Measurements from ENCODE around the gene DAGLB.

DAGLB gene

DNA sequence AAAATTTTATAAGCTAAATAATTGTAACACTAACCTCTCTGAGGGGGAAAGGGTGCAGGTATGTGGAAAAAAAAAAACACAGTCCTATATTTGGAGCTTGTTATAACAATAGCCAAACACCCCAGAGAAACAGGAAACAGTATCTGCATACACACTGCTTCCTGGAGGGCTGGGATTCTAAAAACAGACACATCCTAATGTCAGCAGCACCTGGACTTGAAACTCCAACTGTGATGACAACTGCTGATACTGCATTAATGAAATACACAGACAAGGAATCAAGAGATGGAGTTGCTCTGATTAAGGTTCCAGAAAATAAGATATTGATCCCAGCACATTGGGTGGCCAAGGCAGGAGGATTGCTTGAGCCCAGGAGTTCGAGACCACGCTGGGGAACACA is 9.3 kb downstream of the DAGLB start:
- in situ Hi-C loops (cut with MboI; ENCODE audit: low pct_unique_long_range_greater_than_20kb, low sequenced_read_pairs, unreplicated experiment), result no loop called here
- TF ChIP-seq, protein P1, sequence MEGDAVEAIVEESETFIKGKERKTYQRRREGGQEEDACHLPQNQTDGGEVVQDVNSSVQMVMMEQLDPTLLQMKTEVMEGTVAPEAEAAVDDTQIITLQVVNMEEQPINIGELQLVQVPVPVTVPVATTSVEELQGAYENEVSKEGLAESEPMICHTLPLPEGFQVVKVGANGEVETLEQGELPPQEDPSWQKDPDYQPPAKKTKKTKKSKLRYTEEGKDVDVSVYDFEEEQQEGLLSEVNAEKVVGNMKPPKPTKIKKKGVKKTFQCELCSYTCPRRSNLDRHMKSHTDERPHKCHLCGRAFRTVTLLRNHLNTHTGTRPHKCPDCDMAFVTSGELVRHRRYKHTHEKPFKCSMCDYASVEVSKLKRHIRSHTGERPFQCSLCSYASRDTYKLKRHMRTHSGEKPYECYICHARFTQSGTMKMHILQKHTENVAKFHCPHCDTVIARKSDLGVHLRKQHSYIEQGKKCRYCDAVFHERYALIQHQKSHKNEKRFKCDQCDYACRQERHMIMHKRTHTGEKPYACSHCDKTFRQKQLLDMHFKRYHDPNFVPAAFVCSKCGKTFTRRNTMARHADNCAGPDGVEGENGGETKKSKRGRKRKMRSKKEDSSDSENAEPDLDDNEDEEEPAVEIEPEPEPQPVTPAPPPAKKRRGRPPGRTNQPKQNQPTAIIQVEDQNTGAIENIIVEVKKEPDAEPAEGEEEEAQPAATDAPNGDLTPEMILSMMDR (IDR thresholded peaks at IDR 0.05; ENCODE audit: extremely low read depth, insufficient read depth, missing control alignments), result no peak
- DNase-seq (ENCODE audit: low spot score), result no peak

DNA sequence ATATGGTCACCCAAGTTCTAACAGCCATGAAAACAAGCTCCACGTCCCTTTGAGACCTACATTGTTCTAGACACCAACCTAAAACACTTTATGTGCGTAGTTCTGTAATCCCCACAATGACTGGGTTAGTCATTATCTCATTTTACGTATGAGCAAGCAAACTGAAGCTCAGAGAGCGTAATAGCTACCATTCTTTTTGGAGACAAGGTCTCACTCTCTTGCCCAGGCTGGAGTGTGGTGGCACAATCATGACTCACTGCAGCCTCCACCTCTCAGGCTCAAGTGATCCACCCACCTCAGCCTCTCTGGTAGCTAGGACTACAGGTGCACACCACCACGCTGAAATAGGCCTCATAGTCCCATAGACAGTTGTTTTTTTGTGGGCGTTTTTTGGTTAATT is 10.5 kb downstream of the DAGLB start:
- TF ChIP-seq, protein P1 (IDR thresholded peaks at IDR 0.05; ENCODE audit: extremely low read depth, insufficient read depth, missing control alignments), result no peak
- in situ Hi-C loops (cut with MboI; ENCODE audit: low pct_unique_long_range_greater_than_20kb, low sequenced_read_pairs, unreplicated experiment), result no loop called here
- no peak for DNase-seq (ENCODE audit: low spot score)

DNA sequence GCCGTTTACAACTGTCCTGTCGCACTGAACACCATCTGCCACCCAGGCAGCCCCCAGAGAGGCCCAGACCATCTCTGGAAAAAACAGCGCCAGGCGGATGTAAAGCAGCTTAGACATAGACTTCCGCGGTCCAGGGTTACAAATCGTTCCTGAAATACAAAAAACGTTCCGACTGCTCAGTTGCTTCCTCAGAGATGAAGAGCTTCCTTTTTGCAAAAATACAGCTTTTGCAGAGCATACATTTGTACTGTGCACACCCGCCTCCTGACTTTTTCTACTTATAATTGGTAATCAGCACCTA is 11.4 kb downstream of the DAGLB start:
- DNase-seq (ENCODE audit: low spot score), result peak; percentile 36
- in situ Hi-C loops (cut with MboI; ENCODE audit: low pct_unique_long_range_greater_than_20kb, low sequenced_read_pairs, unreplicated experiment), result no loop called here
- TF ChIP-seq, protein P1 (IDR thresholded peaks at IDR 0.05; ENCODE audit: extremely low read depth, insufficient read depth, missing control alignments), result no peak

DNA sequence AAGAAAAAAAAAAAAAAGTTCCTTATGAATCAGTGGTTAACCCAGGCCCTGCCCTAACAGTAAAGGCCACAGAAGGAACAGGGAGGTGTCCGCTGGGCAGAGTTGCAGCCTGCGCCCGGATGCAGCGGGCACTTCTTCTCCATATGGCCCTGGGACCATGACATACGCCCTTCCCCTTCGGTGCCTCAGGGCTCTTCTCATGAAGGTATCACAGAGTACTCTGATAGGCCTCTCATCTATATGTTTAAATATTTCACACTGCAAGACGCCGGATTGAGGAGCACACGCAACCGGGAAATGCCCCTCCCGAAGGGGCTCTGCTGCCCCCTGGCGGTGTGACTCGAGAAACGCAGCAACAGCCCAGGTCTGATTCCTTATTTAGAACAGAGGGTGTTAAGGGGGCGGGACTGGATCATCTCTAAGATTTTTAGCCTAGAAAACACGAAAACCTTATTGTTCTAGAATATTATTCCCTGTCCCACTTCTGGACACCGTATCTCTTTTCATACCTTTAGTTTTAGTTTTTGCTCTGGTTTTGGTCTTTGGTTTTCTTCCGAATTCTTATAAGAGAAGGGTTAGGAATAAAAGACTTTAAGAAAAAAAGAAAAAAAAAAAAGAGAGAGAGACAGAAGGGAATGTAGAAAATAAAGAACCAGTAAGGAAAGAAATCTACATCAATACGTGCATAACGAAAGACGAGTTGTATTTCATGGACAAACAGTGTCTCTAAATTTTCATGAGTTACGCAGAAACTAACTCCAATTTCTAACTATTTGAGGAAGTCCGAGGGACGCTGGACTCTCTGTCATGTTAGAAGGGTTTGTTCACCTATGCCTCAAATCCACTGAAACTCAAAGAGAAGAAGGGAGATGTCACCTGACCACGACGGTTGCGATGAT is 12.0 kb downstream of the DAGLB start:
- peak; percentile 91 for DNase-seq (ENCODE audit: low spot score)
- in situ Hi-C loops (cut with MboI; ENCODE audit: low pct_unique_long_range_greater_than_20kb, low sequenced_read_pairs, unreplicated experiment), result no loop called here
- TF ChIP-seq, protein P1 (IDR thresholded peaks at IDR 0.05; ENCODE audit: extremely low read depth, insufficient read depth, missing control alignments), result peak; percentile 94

DNA sequence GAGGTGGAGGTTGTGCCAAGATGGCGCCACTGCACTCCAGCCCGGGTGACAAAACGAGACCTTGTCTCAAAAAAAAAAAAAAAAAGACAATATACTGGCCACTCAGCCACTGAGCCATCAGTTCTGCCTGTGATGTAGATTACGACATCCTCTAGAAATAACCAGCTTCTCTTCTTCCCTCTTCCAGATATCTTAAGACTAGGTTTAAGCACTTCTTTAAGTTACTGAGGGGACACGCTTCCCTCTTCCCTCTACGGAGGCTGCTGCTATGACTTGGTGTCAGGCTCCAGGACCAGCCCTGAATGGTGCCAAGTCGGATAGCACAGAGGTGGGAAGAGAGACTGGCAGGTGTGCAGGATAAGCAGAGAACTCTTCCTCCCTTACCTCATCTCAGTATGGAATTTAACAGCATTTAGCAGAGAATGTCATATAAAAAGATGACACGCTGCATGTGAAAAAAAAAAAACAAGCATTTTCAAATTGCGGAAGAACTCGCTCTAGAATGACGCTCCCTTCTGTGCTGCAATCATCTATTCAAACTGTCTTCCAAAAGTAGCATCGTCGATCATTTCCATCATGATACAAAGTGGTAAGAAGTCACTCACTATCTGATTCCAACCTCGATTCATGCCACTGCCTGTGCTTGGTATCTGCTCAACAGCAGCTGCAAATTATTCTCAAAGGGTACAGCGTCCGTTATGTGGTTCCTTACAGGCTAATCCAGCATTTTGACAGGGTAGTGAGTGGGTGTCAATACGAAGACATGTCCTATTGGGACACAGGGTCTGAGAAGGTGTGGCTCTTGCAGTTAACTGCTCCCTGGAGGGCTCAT is 13.8 kb downstream of the DAGLB start:
- in situ Hi-C loops (cut with MboI; ENCODE audit: low pct_unique_long_range_greater_than_20kb, low sequenced_read_pairs, unreplicated experiment), result no loop called here
- TF ChIP-seq, protein P1 (IDR thresholded peaks at IDR 0.05; ENCODE audit: extremely low read depth, insufficient read depth, missing control alignments), result no peak
- DNase-seq (ENCODE audit: low spot score), result no peak

DNA sequence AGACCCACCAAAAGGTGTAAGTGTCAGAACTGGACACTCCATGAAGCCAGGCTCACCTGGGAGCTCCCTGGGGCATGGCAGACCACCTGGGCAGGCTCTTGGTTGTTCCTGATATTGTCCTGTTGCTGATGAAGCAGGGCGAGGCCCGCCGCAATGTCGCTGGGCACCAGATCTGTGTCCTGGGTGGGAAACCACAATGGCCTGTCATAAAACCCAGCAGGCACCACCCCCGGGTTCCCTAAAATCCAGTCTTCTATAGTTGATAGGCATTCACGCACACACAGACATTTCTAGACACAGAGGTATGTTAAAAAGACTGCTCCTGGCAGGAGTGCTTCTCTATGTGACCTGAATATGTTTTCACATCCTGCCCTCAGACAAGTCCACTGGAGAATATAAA is 15.0 kb downstream of the DAGLB start:
- DNase-seq (ENCODE audit: low spot score), result no peak
- TF ChIP-seq, protein P1 (IDR thresholded peaks at IDR 0.05; ENCODE audit: extremely low read depth, insufficient read depth, missing control alignments), result no peak
- in situ Hi-C loops (cut with MboI; ENCODE audit: low pct_unique_long_range_greater_than_20kb, low sequenced_read_pairs, unreplicated experiment), result no loop called here

All from GM13977 (cell line).